ENCODE data around the gene PHF2. TPM values are rescaled to one million over a fixed set of nuclear protein-coding genes. Genes with fewer than 3 reads are reported as not detected.

Gene PHF2
- total RNA-seq, 1 experiment from 2014 or later = 26.0 TPM

- no peak for DNase-seq (ENCODE audit: extremely low read depth, low read depth)
Measured at GRCh38 chr9:93690618-93691017, 114.2 kb downstream of the PHF2 start.

- DNase-seq (ENCODE audit: extremely low read depth, low read depth) = no peak
Measured at GRCh38 chr9:93693129-93693528, 116.7 kb downstream of the PHF2 start.

- no peak for DNase-seq (ENCODE audit: extremely low read depth, low read depth)
Measured at GRCh38 chr9:93697352-93698139, 121.2 kb downstream of the PHF2 start.

GRCh38 chr9:93698140-93698908, 121.9 kb downstream of the PHF2 start:
- DNase-seq (ENCODE audit: extremely low read depth, low read depth) = no peak

- no peak for DNase-seq (ENCODE audit: extremely low read depth, low read depth)
Measured at GRCh38 chr9:93699650-93700049, 123.3 kb downstream of the PHF2 start.

- no peak for DNase-seq (ENCODE audit: extremely low read depth, low read depth)
Measured at GRCh38 chr9:93701494-93702218, 125.3 kb downstream of the PHF2 start.

GRCh38 chr9:93702261-93702660, 125.9 kb downstream of the PHF2 start:
- no peak for DNase-seq (ENCODE audit: extremely low read depth, low read depth)

GRCh38 chr9:93708289-93708986, 132.1 kb downstream of the PHF2 start:
- no peak for DNase-seq (ENCODE audit: extremely low read depth, low read depth)

GRCh38 chr9:93708987-93709302, 132.6 kb downstream of the PHF2 start:
- DNase-seq (ENCODE audit: extremely low read depth, low read depth) = no peak

GRCh38 chr9:93709600-93710369, 133.4 kb downstream of the PHF2 start:
- DNase-seq (ENCODE audit: extremely low read depth, low read depth) = no peak

GRCh38 chr9:93710370-93710723, 134.0 kb downstream of the PHF2 start:
- no peak for DNase-seq (ENCODE audit: extremely low read depth, low read depth)

- DNase-seq (ENCODE audit: extremely low read depth, low read depth) = no peak
Measured at GRCh38 chr9:93711002-93711401, 134.6 kb downstream of the PHF2 start.

- DNase-seq (ENCODE audit: extremely low read depth, low read depth) = no peak
Measured at GRCh38 chr9:93712896-93713295, 136.5 kb downstream of the PHF2 start.

- DNase-seq (ENCODE audit: extremely low read depth, low read depth) = no peak
Measured at GRCh38 chr9:93713716-93714115, 137.3 kb downstream of the PHF2 start.

- DNase-seq (ENCODE audit: extremely low read depth, low read depth) = no peak
Measured at GRCh38 chr9:93721417-93721965, 145.1 kb downstream of the PHF2 start.

- no peak for DNase-seq (ENCODE audit: extremely low read depth, low read depth)
Measured at GRCh38 chr9:93724852-93725251, 148.5 kb downstream of the PHF2 start.

GRCh38 chr9:93725382-93725781, 149.0 kb downstream of the PHF2 start:
- DNase-seq (ENCODE audit: extremely low read depth, low read depth) = no peak

- DNase-seq (ENCODE audit: extremely low read depth, low read depth) = no peak
Measured at GRCh38 chr9:93726147-93726546, 149.8 kb downstream of the PHF2 start.
